GM10266 (cell line): Measurements from ENCODE around the gene LMF2.
"Not testable (repeated sequence)": the region's sequence is repeated elsewhere in the genome, so short reads cannot be mapped to it uniquely, and the experiment has no call there.

Source experiments
- DNase-seq: peaks from one replicate; pipeline ENCODE4 v3.0.0; 2012; ENCODE audit errors: extremely low spot score
- CTCF ChIP-seq: IDR thresholded peaks from 2 replicates; pipeline ENCODE4 v1.5.1; 2012; ENCODE audit warnings: mild to moderate bottlenecking, low read depth; ENCODE audit not compliant: control insufficient read depth, insufficient read depth; ENCODE audit errors: missing control alignments

LMF2 gene

GRCh38 chr22:50544078-50544745, 36.7 kb upstream of the LMF2 start:
- TF ChIP-seq CTCF = peak; percentile 68
- DNase-seq = peak; percentile 87

- DNase-seq = peak; percentile 76
- TF ChIP-seq CTCF = no peak
Measured at GRCh38 chr22:50542416-50542927, 35.0 kb upstream of the LMF2 start.

- not testable (repeated sequence) for DNase-seq
Measured at GRCh38 chr22:50541667-50542026, 34.1 kb upstream of the LMF2 start.

- TF ChIP-seq CTCF = no peak
- no peak for DNase-seq
Measured at GRCh38 chr22:50540381-50540780, 32.9 kb upstream of the LMF2 start.

- DNase-seq = no peak
- TF ChIP-seq CTCF = no peak
Measured at GRCh38 chr22:50537765-50538164, 30.3 kb upstream of the LMF2 start.

- DNase-seq = no peak
Measured at GRCh38 chr22:50536226-50536625, 28.7 kb upstream of the LMF2 start.

GRCh38 chr22:50535113-50535512, 27.6 kb upstream of the LMF2 start:
- DNase-seq = no peak
- TF ChIP-seq CTCF = no peak

More at GRCh38 chr22:50536226-50536625, 28.7 kb upstream of the LMF2 start:
- TF ChIP-seq CTCF = no peak

- not testable (repeated sequence) for DNase-seq
Measured at GRCh38 chr22:50533856-50534711, 26.6 kb upstream of the LMF2 start.
